SK-N-MC (cell line): Measurements from ENCODE around the gene PLA2G4C.
"Not testable (repeated sequence)": the region's sequence is repeated elsewhere in the genome, so short reads cannot be mapped to it uniquely, and the experiment has no call there.

Source experiments
- EZH2 ChIP-seq: fragments of 200-600 bp; sonication (generic); IDR thresholded peaks from one replicate; pipeline ENCODE4 v1.6.1; 2017; ENCODE audit warnings: antibody characterized with exemption
- FOXP2 ChIP-seq: optimal IDR thresholded peaks from 2 replicates; pipeline ENCODE3; 2011; ENCODE audit warnings: mild to moderate bottlenecking, moderate library complexity; ENCODE audit not compliant: insufficient read depth; ENCODE audit errors: extremely low read length, control extremely low read depth
- POLR2AphosphoS5 ChIP-seq: IDR thresholded peaks from 2 replicates; pipeline ENCODE4 v1.6.1; 2012; ENCODE audit warnings: mild to moderate bottlenecking, low read depth, low read length, borderline replicate concordance

DNA sequence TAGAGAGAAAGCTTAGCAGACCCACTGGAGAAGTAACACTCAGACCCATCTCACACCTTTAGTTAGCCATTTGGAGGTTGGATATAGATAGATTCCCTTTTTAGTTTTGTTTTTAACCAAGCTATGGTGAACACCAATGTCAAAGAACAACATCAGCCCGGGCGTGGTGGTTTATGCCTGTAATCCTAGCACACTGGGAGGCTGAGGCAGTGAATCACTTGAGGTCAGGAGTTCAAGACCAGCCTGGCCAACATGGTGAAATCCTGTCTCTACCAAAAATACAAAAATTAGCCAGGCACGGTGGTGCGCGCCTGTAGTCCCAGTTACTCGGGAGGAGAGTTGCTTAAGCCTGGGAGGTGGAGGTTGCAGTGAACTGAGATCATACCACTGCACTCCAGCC is 21.6 kb downstream of the PLA2G4C start:
- not testable (repeated sequence) for TF ChIP-seq POLR2AphosphoS5, EZH2, FOXP2
